SK-N-SH treated with all-trans-retinoic acid at 6 μM for 48 hours (cell line): ENCODE measurements around the gene ANKFN1.

ENCODE experiments used
- ATAC-seq: fragments of 200-7000 bp; cut with Tn5 transposase; 3 replicates; pipeline ENCODE4 v1.9.1; 2020; ENCODE audit warnings: mild to moderate bottlenecking, moderate library complexity
- ARNTL ChIP-seq: fragments of 450-650 bp; formaldehyde crosslinking; IDR thresholded peaks from 2 replicates; pipeline ENCODE4 v1.5.0; 2020; ENCODE audit warnings: low read depth, mild to moderate bottlenecking, moderate library complexity, borderline replicate concordance
- BACH2 ChIP-seq: fragments of 250-450 bp; sonication (Bioruptor Pico); IDR thresholded peaks from 2 replicates; pipeline ENCODE4 v1.9.0; 2021; ENCODE audit warnings: mild to moderate bottlenecking, borderline replicate concordance
- CSDC2 ChIP-seq: fragments of 250-450 bp; sonication (Bioruptor Pico); IDR thresholded peaks from 2 replicates; pipeline ENCODE4 v1.5.0; 2020; ENCODE audit warnings: mild to moderate bottlenecking, moderate library complexity
- ESRRG ChIP-seq: fragments of 250-450 bp; sonication (Bioruptor Pico); IDR thresholded peaks from 2 replicates; pipeline ENCODE4 v1.6.1; 2021; ENCODE audit warnings: mild to moderate bottlenecking
- GLIS3 ChIP-seq: fragments of 250-450 bp; sonication (Bioruptor Pico); IDR thresholded peaks from 2 replicates; pipeline ENCODE4 v1.5.0; 2020; ENCODE audit warnings: mild to moderate bottlenecking, moderate library complexity
- ISL1 ChIP-seq: fragments of 250-450 bp; sonication (Bioruptor Pico); IDR thresholded peaks from 2 replicates; pipeline ENCODE4 v2.1.2; 2022; ENCODE audit warnings: mild to moderate bottlenecking, moderate library complexity
- OSR1 ChIP-seq: fragments of 250-450 bp; sonication (Bioruptor Pico); IDR thresholded peaks from 2 replicates; pipeline ENCODE4 v1.8.0; 2022; ENCODE audit warnings: moderate library complexity, mild to moderate bottlenecking, inconsistent platforms
- PPARA ChIP-seq: fragments of 250-450 bp; sonication (Bioruptor Pico); IDR thresholded peaks from 2 replicates; pipeline ENCODE4 v1.5.0; 2020; ENCODE audit warnings: mild to moderate bottlenecking, borderline replicate concordance
- RARB ChIP-seq: fragments of 250-450 bp; sonication (Bioruptor Pico); IDR thresholded peaks from 2 replicates; pipeline ENCODE4 v1.8.0; 2021; ENCODE audit warnings: mild to moderate bottlenecking, moderate library complexity
- SNAI2 ChIP-seq: fragments of 250-450 bp; sonication (Bioruptor Pico); IDR thresholded peaks from 2 replicates; pipeline ENCODE4 v1.5.0; 2020; ENCODE audit warnings: mild to moderate bottlenecking, moderate library complexity
- TOX ChIP-seq: fragments of 250-450 bp; sonication (Bioruptor Pico); IDR thresholded peaks from 2 replicates; pipeline ENCODE4 v1.8.0; 2021; ENCODE audit warnings: mild to moderate bottlenecking, moderate library complexity, borderline replicate concordance
- ZC3H10 ChIP-seq: fragments of 250-450 bp; sonication (Bioruptor Pico); IDR thresholded peaks from 2 replicates; pipeline ENCODE4 v1.5.1; 2021; ENCODE audit warnings: mild to moderate bottlenecking, moderate library complexity
- ZFP30 ChIP-seq: fragments of 450-650 bp; formaldehyde crosslinking; IDR thresholded peaks from 2 replicates; pipeline ENCODE4 v1.5.0; 2022; ENCODE audit warnings: mild to moderate bottlenecking, moderate library complexity
- ZNF565 ChIP-seq: fragments of 450-650 bp; formaldehyde crosslinking; conservative IDR thresholded peaks from 2 replicates; pipeline ENCODE4 v1.5.0; 2020; ENCODE audit warnings: low read depth, mild to moderate bottlenecking, moderate library complexity
- ZNF70 ChIP-seq: fragments of 450-650 bp; formaldehyde crosslinking; IDR thresholded peaks from 2 replicates; pipeline ENCODE4 v1.5.0; 2020; ENCODE audit warnings: mild to moderate bottlenecking, moderate library complexity
- ZNF8 ChIP-seq: fragments of 450-650 bp; formaldehyde crosslinking; IDR thresholded peaks from 2 replicates; pipeline ENCODE4 v1.5.0; 2020; ENCODE audit warnings: mild to moderate bottlenecking, moderate library complexity
- TF ChIP-seq, protein P1 (sequence below): fragments of 250-450 bp; sonication (Bioruptor Pico); IDR thresholded peaks from 2 replicates; pipeline ENCODE4 v1.5.1; 2020; ENCODE audit warnings: low read depth, mild to moderate bottlenecking, moderate library complexity
- TF ChIP-seq, protein P2 (sequence below): fragments of 250-450 bp; sonication (Bioruptor Pico); IDR thresholded peaks from 2 replicates; pipeline ENCODE4 v1.8.0; 2021; ENCODE audit warnings: low read depth, mild to moderate bottlenecking, moderate library complexity, borderline replicate concordance
- TF ChIP-seq, protein P3 (sequence below): fragments of 250-450 bp; sonication (Bioruptor Pico); IDR thresholded peaks from 2 replicates; pipeline ENCODE4 v1.5.1; 2021; ENCODE audit warnings: mild to moderate bottlenecking, moderate library complexity
- TF ChIP-seq, protein P4 (sequence below): fragments of 250-450 bp; sonication (Bioruptor Pico); IDR thresholded peaks from 2 replicates; pipeline ENCODE4 v1.5.0; 2020; ENCODE audit warnings: mild to moderate bottlenecking, moderate library complexity

The ANKFN1 gene

DNA sequence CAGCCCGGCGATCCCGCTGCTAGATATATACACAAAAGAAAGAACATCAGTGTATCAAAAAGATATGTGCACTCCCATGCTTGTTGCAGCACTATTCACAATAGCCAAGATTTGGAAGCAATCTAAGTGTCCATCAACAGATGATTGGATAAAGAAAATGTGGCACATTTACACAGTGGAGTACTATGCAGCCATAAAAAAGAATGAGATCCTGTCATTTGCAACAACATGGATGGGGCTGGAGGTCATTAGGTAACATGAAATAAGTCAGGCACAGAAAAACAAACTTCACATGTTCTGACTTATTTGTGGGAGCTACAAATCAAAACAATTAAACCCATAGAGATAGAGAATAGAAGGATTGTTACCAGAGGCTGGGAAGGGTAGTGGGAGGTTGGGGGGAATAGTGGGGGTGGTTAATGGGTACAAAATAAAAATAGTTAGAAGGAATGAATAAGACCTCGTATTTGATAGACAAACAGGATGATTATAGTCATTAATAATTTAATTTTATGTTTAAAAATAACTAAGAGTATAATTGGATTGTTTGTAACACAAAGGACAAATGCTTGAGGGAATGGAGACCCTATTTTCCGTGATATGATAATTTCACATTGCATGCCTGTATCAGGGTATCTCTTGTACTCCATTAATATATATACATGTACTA, 263.5 kb downstream of the ANKFN1 start:
- TF ChIP-seq RARB (CRISPR knock-in tag) (no peak), ZNF70 (CRISPR knock-in tag) (no peak), ISL1 (CRISPR knock-in tag) (no peak), PPARA (CRISPR knock-in tag) (no peak), TOX (CRISPR knock-in tag) (no peak), SNAI2 (CRISPR knock-in tag) (no peak), ZNF565 (no peak), OSR1 (CRISPR knock-in tag) (no peak), BACH2 (CRISPR knock-in tag) (no peak), ESRRG (CRISPR knock-in tag) (no peak), ZC3H10 (CRISPR knock-in tag) (no peak), ARNTL (CRISPR knock-in tag) (no peak), GLIS3 (CRISPR knock-in tag) (no peak), ZFP30 (no peak), CSDC2 (CRISPR knock-in tag) (no peak)
- TF ChIP-seq, protein P1, sequence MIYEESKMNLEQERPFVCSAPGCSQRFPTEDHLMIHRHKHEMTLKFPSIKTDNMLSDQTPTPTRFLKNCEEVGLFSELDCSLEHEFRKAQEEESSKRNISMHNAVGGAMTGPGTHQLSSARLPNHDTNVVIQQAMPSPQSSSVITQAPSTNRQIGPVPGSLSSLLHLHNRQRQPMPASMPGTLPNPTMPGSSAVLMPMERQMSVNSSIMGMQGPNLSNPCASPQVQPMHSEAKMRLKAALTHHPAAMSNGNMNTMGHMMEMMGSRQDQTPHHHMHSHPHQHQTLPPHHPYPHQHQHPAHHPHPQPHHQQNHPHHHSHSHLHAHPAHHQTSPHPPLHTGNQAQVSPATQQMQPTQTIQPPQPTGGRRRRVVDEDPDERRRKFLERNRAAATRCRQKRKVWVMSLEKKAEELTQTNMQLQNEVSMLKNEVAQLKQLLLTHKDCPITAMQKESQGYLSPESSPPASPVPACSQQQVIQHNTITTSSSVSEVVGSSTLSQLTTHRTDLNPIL, result no peak
- TF ChIP-seq, protein P2, sequence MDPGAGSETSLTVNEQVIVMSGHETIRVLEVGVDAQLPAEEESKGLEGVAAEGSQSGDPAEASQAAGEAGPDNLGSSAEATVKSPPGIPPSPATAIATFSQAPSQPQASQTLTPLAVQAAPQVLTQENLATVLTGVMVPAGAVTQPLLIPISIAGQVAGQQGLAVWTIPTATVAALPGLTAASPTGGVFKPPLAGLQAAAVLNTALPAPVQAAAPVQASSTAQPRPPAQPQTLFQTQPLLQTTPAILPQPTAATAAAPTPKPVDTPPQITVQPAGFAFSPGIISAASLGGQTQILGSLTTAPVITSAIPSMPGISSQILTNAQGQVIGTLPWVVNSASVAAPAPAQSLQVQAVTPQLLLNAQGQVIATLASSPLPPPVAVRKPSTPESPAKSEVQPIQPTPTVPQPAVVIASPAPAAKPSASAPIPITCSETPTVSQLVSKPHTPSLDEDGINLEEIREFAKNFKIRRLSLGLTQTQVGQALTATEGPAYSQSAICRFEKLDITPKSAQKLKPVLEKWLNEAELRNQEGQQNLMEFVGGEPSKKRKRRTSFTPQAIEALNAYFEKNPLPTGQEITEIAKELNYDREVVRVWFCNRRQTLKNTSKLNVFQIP, result no peak
- TF ChIP-seq, protein P3, sequence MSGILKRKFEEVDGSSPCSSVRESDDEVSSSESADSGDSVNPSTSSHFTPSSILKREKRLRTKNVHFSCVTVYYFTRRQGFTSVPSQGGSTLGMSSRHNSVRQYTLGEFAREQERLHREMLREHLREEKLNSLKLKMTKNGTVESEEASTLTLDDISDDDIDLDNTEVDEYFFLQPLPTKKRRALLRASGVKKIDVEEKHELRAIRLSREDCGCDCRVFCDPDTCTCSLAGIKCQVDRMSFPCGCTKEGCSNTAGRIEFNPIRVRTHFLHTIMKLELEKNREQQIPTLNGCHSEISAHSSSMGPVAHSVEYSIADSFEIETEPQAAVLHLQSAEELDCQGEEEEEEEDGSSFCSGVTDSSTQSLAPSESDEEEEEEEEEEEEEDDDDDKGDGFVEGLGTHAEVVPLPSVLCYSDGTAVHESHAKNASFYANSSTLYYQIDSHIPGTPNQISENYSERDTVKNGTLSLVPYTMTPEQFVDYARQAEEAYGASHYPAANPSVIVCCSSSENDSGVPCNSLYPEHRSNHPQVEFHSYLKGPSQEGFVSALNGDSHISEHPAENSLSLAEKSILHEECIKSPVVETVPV (CRISPR knock-in tag), result no peak
- ATAC-seq, result no peak

DNA sequence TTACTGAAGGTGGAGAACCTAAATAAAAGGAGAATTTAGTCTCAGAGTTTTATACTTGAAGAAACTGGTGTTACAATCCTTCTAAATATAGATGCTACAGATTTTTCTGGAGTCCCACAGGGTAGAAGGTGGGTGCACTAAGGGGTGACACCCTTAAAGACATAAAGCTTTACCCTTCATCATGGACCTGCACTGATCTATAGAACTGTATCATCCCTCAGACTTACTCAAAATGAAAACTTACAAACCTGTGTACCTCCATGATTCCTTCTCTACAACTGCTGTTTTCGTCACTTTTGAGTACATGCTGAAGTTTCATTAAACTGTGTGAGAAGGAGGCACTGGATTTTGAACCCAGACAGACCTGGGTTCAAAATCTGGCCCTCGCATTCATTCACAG, 270.7 kb downstream of the ANKFN1 start:
- ATAC-seq, result no peak
- TF ChIP-seq, protein P1, result no peak
- no peak for TF ChIP-seq ZFP30
- TF ChIP-seq SNAI2 (CRISPR knock-in tag), result no peak
- TF ChIP-seq ESRRG (CRISPR knock-in tag), result no peak
- TF ChIP-seq, protein P4, sequence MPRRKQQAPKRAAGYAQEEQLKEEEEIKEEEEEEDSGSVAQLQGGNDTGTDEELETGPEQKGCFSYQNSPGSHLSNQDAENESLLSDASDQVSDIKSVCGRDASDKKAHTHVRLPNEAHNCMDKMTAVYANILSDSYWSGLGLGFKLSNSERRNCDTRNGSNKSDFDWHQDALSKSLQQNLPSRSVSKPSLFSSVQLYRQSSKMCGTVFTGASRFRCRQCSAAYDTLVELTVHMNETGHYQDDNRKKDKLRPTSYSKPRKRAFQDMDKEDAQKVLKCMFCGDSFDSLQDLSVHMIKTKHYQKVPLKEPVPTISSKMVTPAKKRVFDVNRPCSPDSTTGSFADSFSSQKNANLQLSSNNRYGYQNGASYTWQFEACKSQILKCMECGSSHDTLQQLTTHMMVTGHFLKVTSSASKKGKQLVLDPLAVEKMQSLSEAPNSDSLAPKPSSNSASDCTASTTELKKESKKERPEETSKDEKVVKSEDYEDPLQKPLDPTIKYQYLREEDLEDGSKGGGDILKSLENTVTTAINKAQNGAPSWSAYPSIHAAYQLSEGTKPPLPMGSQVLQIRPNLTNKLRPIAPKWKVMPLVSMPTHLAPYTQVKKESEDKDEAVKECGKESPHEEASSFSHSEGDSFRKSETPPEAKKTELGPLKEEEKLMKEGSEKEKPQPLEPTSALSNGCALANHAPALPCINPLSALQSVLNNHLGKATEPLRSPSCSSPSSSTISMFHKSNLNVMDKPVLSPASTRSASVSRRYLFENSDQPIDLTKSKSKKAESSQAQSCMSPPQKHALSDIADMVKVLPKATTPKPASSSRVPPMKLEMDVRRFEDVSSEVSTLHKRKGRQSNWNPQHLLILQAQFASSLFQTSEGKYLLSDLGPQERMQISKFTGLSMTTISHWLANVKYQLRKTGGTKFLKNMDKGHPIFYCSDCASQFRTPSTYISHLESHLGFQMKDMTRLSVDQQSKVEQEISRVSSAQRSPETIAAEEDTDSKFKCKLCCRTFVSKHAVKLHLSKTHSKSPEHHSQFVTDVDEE (CRISPR knock-in tag), result no peak

DNA sequence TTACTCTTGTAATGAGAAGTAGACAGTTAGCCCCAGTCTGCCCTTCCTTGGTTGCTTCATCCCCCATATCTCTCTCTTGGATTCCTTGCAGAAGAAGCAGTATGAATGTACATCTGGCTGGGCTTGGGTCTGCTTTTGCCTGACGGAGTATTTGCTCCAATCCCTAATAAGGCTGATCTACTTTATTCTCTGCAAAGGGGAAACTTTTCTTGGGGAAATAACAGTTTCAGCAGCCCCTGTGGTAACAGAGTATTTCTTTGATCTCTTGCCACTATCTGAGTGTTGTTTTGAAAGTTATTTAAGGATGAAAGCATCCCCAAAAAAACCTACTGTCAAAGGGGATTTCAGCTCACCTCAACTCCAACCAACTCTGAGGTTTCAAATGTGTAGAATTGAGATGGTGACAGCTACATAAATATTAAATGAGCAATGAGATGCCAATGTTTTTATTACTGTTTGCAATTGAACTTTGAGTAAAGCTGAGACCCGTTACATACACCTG, 271.3 kb downstream of the ANKFN1 start:
- ATAC-seq, result no peak
- TF ChIP-seq GLIS3 (CRISPR knock-in tag), result no peak
- no peak for TF ChIP-seq ARNTL (CRISPR knock-in tag)
- TF ChIP-seq ZC3H10 (CRISPR knock-in tag), result no peak
- TF ChIP-seq OSR1 (CRISPR knock-in tag), result no peak
- TF ChIP-seq, protein P3 (CRISPR knock-in tag), result no peak
- no peak for TF ChIP-seq ZNF8
- no peak for TF ChIP-seq TOX (CRISPR knock-in tag)
